Measurements from ENCODE around the gene SYNGR3.
A peak's percentile ranks its signal among the peaks of the same experiment; 100 is the strongest.
"Not testable (repeated sequence)": the region's sequence is repeated elsewhere in the genome, so short reads cannot be mapped to it uniquely, and the experiment has no call there.

The SYNGR3 gene

DNA sequence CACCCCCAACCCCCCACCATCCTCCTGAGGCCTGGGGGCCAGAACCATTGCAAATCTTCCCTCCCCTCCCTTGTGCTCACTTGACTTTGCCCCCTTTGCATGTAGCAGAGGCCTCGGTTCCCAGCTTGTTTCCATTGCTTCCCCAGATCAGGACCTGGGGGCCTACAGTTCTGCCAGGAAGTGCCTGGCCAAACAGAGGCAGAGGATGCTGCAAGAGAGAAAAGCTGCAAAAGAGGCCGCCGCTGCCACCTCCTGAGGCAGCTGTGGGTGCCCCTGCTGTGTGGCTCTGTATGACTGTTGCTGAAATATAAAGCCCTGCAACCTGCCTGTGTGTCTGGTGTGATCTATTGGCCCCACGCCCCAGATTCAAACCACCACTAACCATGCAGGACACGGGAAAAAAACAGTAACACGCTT is 28.1 kb upstream of the SYNGR3 start:
- in situ Hi-C loops (cut with HindIII; ENCODE audit: low sequenced_read_pairs): no loop called here
- H3K4me3 ChIP-seq (ENCODE audit: low read depth, low read length): no peak overlapping the region
- TF ChIP-seq, protein P1, sequence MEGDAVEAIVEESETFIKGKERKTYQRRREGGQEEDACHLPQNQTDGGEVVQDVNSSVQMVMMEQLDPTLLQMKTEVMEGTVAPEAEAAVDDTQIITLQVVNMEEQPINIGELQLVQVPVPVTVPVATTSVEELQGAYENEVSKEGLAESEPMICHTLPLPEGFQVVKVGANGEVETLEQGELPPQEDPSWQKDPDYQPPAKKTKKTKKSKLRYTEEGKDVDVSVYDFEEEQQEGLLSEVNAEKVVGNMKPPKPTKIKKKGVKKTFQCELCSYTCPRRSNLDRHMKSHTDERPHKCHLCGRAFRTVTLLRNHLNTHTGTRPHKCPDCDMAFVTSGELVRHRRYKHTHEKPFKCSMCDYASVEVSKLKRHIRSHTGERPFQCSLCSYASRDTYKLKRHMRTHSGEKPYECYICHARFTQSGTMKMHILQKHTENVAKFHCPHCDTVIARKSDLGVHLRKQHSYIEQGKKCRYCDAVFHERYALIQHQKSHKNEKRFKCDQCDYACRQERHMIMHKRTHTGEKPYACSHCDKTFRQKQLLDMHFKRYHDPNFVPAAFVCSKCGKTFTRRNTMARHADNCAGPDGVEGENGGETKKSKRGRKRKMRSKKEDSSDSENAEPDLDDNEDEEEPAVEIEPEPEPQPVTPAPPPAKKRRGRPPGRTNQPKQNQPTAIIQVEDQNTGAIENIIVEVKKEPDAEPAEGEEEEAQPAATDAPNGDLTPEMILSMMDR (IDR thresholded peaks at IDR 0.05; ENCODE audit: low read depth, low read length, missing control alignments): no peak
- DNase-seq (ENCODE audit: low read depth): no peak

DNA sequence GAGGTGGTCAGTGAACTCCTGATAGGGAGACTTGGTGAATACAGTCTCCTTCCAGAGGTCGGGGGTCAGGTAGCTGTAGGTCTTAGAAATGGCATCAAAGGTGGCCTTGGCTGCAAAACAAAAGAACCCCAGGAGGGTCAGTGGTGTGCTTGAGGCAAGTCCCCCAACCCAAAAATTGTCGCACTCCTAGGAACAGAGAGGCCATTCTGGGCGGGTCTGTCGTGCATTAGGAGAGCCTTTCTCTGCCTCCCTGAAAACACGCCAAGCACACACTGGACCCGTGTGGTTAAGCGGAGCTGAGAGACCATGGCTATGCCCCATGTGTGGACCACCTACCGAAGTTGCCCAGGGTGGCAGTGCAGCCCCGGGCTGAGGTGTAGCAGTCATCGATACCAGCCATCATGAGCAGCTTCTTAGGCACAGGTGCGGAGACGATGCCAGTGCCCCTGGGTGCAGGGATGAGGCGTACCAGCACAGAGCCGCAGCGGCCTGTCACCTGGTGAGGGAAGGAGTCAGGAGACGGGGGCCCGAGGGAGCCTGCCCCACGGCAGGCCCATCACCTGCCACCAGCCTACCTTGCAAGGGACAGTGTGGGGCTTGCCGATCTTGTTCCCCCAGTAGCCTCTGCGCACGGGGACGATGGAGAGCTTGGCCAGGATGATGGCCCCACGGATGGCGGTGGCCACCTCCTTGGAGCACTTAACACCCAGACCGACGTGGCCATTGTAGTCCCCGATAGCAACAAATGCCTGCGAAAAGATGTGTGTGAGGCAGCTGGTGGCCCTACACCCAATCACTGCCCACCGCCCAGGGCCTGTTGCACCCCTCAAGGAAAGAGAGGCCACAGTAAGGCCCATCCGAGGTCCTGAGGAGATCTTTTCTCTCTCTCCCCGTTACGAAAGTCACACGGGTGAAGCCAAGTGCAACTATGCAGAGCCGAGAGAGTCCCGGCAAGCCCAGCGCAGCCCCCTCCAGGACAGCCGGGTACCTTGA is 27.3 kb upstream of the SYNGR3 start:
- H3K4me3 ChIP-seq (ENCODE audit: low read depth, low read length): peak overlapping the region; percentile 98
- DNase-seq (ENCODE audit: low read depth); in situ Hi-C loops (cut with HindIII; ENCODE audit: low sequenced_read_pairs): not testable (repeated sequence)

DNA sequence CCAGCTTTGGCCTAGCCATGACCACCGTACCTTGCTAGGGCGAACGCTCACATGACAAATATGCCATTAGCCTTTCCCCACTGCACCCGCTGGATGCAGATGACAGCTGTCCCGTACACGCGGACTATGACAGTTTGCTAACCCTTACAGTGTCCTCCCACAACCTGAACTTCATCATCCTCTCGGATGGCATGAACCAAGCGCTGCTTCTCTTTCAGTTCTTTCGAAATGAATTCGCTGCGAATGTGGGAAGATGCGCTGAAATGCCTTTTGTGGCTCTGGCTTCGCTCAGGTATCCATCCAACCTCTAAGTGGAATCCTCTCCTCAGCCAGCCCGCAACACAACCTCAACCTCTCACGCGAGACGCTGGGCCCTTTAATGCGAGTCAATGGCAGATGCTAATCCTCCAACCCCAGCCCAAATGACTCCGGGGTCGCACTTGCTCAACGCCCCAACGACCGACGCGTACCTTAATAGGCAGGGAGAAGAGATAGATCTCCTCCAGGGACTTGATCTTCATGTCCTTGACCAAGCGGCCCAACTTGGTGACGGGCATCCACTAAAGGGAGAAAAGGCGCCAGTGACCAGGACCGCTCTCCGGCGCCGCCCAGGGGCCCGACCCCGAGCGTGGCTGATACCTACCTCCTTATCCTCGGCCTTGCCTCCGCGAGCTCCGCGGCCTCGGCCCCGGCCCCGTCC is 25.8 kb upstream of the SYNGR3 start:
- no peak for DNase-seq (ENCODE audit: low read depth)
- in situ Hi-C loops (cut with HindIII; ENCODE audit: low sequenced_read_pairs): no loop called here

DNA sequence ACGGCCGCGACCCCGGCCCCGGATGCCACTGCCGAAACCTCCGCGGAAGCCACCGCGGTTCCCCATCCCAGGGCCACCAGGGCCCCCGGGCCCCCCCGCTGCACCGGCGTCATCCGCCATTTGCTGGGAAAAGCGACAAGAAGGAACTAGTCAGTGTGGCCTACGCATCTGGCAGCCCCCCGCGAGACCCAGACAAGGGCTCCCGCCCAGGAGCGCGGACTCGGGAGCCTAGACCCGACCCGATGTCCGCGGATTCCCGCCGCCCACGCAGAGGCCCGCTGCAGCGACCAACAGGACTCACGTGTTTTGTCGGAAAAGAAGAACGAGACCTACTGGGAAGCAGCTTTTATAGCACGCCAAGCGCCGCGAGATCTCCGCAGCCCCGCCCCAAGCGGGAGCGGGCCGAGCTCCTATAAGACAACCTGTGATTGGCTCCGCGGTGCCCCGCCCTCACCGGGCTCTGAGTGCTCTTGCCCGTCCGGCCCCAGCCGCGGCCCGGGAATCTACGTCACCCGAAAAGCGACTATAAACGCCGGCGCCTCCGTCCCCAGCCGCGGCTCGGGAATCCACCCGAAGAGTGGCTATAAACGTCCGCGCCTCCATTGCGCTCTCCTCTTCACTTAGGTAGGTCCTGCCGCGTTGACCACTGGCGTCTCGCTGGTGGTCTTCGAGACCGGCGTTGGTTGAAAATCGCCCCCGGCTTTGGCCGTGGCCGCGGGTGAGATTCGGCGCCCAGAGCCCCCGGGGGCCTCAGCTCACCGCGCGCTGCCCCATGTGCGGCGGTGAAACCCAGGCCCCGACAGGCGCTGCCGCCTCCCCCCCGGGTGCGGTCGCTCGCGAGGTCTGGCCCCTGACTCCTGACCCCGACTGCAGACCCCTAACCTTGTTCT is 25.0 kb upstream of the SYNGR3 start, which contains the start of gene RPS2:
Gene RPS2, minus strand, starts transcription at position 321 of the 890 bp plus-strand sequence. Its CDS starts 201 bp downstream, at position 120.
- H3K4me3 ChIP-seq (ENCODE audit: low read depth, low read length): peak within 1 kb of the TSS; percentile 98
- in situ Hi-C loops (cut with HindIII; ENCODE audit: low sequenced_read_pairs): no loop called here
- peak; percentile 97 for DNase-seq (ENCODE audit: low read depth)
- TF ChIP-seq, protein P1 (IDR thresholded peaks at IDR 0.05; ENCODE audit: low read depth, low read length, missing control alignments): no peak

More for the DNA sequence above, 25.8 kb upstream of the SYNGR3 start:
- TF ChIP-seq, protein P1 (IDR thresholded peaks at IDR 0.05; ENCODE audit: low read depth, low read length, missing control alignments): no peak
- H3K4me3 ChIP-seq (ENCODE audit: low read depth, low read length): peak overlapping the region; percentile 98

DNA sequence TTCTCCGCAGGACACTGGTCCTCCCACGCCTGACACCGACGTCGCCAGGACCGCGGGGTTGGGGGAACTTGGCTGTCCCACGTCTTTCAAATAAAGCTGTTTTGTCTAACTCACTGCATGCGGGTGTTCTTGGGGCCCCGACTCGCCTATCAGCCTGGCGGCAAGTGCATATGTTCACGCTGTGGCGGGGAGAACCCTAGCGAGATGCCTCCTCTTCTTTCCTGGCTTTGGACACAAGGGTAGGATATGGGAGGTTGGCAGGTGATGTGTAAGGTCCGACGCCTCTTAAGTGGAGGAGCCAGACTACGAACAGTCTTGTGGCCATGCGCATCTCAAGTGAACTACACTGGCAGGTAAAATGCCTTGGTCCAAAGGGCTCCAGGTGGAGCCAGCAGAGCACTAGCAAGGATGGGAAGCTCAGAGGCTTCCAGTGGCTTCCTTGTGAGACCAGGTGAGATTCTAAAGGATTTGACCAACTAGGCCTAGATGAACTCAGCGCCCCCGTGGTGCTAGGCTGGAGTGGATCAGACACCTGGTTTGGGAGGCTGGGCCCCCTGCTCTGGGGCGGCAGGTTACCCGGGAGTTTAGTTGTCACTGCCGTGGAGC is 24.3 kb upstream of the SYNGR3 start:
- in situ Hi-C loops (cut with HindIII; ENCODE audit: low sequenced_read_pairs): no loop called here
- DNase-seq (ENCODE audit: low read depth): no peak

DNA sequence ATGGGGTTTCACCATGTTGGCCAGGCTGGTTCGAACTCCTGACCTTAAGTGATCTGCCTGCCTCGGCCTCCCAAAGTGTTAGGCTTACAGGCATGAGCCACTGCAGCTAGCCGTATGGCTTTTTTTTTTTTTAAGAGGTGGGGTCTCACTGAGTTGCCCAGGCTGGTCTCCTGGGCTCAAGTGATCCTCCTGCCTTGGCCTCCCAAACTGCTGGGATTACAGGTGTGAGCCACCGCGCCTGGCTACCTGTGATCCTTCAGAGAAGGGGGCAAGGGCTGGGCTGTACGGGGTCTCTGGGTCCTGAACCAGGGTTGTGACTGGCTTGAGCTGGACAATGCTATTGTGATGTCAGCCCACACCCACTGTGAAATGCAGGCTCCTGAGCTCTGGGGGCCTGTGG is 23.3 kb upstream of the SYNGR3 start, which contains the start of gene RNF151:
Gene RNF151, plus strand, starts transcription at position 397 of the 400 bp plus-strand sequence. CDS start 26 bp downstream, outside the sequence.
- in situ Hi-C loops (cut with HindIII; ENCODE audit: low sequenced_read_pairs): no loop called here
- H3K4me3 ChIP-seq (ENCODE audit: low read depth, low read length): peak within 1 kb of the TSS; percentile 98
- DNase-seq (ENCODE audit: low read depth): no peak
- TF ChIP-seq, protein P1 (IDR thresholded peaks at IDR 0.05; ENCODE audit: low read depth, low read length, missing control alignments): no peak

More for the DNA sequence above, 24.3 kb upstream of the SYNGR3 start:
- TF ChIP-seq, protein P1 (IDR thresholded peaks at IDR 0.05; ENCODE audit: low read depth, low read length, missing control alignments): no peak
- H3K4me3 ChIP-seq (ENCODE audit: low read depth, low read length): peak overlapping the region; percentile 98
